ENCODE data around the gene RFWD3. TPM values are rescaled to one million over a fixed set of nuclear protein-coding genes. Genes with fewer than 3 reads are reported as not detected.
"Not testable (repeated sequence)": the region's sequence is repeated elsewhere in the genome, so short reads cannot be mapped to it uniquely, and the experiment has no call there.

Gene RFWD3
- total RNA-seq, 4 donors from 2014 or later, result 6.8 to 13.3 (median 10.1) TPM

DNA sequence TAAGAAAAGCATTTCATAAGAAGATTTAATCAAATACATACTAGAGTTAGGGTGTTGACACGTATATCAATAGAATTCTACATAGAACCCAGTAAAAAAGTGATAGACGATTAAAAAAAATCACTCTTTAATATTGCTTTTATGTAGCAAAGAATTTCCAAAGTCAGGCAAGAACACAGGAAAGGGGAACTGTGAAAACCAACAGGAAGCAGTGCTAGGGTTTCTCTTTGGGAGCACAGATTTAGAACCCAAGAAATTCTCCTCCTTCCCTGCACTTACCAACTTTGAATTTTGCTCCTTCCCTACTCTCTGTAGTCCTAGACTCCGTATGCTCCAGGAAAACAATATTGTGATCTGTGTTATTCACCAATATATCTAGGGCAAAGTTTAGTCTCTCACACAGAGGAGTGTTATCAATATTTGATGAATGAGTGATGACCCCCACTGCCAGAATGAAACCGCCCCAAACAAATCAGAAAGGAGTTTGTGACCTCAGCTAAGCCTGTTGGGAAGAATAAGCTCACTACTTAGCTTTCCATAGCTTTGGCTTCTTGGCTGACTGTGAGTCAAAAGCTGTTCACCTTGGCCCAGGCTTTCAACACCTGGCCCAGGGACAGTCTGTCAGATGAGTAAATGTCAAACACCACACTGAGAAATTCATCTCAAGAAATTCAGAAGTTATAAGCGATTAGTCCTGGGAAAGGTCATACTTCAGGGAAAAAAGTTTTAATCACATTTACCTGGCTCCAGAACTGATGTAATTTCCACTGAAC is 8.6 kb downstream of the RFWD3 start:
- WGBS, result 57% methylated on average over 5 of the region's 5 CpGs
- Histone ChIP-seq H3K9me3 (no peaks in the 10 kb centered on the region), H3K36me3 (peaks cover 12 to 61% (median 46%) of the 10 kb centered on the region in 4 donors), H3K27ac (replicated peaks in 1 of 4) (no peak overlapping the region), H3K27me3 (no peaks in the 10 kb centered on the region), H3K4me3 (no peak overlapping the region), H3K4me1 (peaks cover 0 to 6% (median 0%) of the 10 kb centered on the region in 4 donors)
- intact Hi-C loops (cut with DNase I), result no loop called here
- TF ChIP-seq CTCF (IDR thresholded peaks at IDR 0.05), result no peak
- TF ChIP-seq EP300 (IDR thresholded peaks at IDR 0.05), result no peak
- no peak for TF ChIP-seq POLR2A (IDR thresholded peaks at IDR 0.05; ENCODE audit: low read depth)
- TF ChIP-seq POLR2AphosphoS5 (IDR thresholded peaks at IDR 0.05), result no peak
- no peak for DNase-seq (ENCODE audit: extremely low spot score)

DNA sequence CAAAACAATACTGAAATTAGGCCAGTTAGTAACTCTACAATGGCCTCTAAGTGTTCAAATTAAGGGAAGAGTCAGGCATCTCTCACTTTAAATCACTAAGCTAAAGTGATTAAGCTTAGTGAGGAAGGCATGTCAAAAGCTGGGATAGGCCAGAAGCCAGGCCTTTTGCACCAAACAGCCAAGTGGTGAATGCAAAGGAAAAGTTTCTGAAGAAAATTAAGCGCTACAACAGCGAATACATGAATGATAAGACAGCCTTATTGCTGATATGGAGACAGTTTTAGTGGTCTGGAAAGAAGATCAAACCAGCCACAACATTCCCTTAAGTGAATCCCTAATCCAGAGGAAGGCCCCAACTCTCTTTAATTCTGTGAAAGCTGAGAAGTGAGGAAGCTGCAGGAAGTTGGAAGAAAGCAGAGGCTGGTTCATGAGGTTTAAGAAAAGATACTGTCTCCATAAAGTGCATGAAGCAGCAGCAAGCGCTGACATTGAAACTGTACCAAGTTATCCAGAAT is 12.1 kb downstream of the RFWD3 start:
- no peaks in the 10 kb centered on the region for H3K27me3 ChIP-seq
- H3K27ac ChIP-seq (replicated peaks in 1 of 4), result no peak overlapping the region
- TF ChIP-seq CTCF (IDR thresholded peaks at IDR 0.05), result no peak
- no peak for TF ChIP-seq POLR2AphosphoS5 (IDR thresholded peaks at IDR 0.05)
- no peak for TF ChIP-seq EP300 (IDR thresholded peaks at IDR 0.05)
- TF ChIP-seq POLR2A (IDR thresholded peaks at IDR 0.05; ENCODE audit: low read depth), result no peak
- WGBS, result 95% methylated on average over 3 of the region's 3 CpGs
- DNase-seq (ENCODE audit: extremely low spot score), result no peak
- intact Hi-C loops (cut with DNase I), result no loop called here
- peaks cover 0 to 8% (median 5%) of the 10 kb centered on the region in 4 donors for H3K4me1 ChIP-seq
- peaks cover 0 to 60% (median 28%) of the 10 kb centered on the region in 4 donors for H3K36me3 ChIP-seq
- no peak overlapping the region for H3K4me3 ChIP-seq
- no peaks in the 10 kb centered on the region for H3K9me3 ChIP-seq

DNA sequence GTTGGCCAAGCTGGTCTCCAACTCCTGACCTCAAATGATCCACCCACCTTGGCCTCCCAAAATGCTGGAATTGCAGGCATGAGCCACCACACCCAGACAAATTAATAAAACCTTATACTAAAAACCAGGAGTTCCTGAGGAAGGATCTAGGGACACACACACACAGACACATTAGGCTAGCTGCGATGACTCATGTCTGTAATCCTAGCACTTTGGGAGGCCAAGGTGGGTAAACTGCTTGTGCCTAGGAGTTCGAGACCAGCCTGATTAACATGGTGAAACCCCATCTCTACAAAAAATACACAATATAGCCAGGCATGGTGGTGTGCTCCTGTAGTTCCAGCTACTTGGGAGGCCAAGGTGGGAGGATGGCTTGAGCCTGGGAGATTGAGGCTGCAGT is 13.8 kb downstream of the RFWD3 start:
- H3K4me1 ChIP-seq; H3K4me3 ChIP-seq; intact Hi-C loops (cut with DNase I); H3K9me3 ChIP-seq; H3K27ac ChIP-seq (replicated peaks in 1 of 4); DNase-seq (ENCODE audit: extremely low spot score); H3K27me3 ChIP-seq: not testable (repeated sequence)
- peaks cover 12 to 62% (median 29%) of the 10 kb centered on the region in 4 donors for H3K36me3 ChIP-seq
- 100% methylated on average over 2 of the region's 2 CpGs for WGBS

DNA sequence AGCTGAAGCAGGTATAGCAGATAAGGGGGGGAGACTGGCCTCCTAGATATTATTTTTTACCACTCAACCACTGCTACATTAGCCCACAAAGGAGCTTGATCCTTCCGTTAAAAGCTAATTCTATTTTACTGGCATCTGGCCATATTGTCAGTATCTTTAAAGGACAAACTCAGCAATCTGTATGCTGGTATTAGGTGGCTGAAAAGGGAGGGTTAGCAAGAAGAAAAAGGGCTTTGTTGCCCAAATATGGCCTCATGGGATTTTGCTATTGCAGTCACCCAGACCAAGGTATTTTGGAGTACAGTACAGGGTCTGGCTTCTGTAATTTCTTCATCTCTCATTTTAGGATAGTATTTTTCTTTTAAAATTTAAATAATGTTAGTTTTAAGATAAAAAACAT is 14.4 kb downstream of the RFWD3 start:
- intact Hi-C loops (cut with DNase I), result no loop called here
- peaks cover 0 to 8% (median 5%) of the 10 kb centered on the region in 4 donors for H3K4me1 ChIP-seq
- H3K27me3 ChIP-seq, result no peaks in the 10 kb centered on the region
- no peak for DNase-seq (ENCODE audit: extremely low spot score)
- H3K36me3 ChIP-seq, result peaks cover 15 to 63% (median 31%) of the 10 kb centered on the region in 4 donors
- no peak overlapping the region for H3K4me3 ChIP-seq
- H3K27ac ChIP-seq (replicated peaks in 1 of 4), result no peak overlapping the region
- 52% methylated on average over 1 of the region's 1 CpG for WGBS
- TF ChIP-seq CTCF (IDR thresholded peaks at IDR 0.05) (no peak), EP300 (IDR thresholded peaks at IDR 0.05) (no peak), POLR2A (IDR thresholded peaks at IDR 0.05; ENCODE audit: low read depth) (no peak), POLR2AphosphoS5 (IDR thresholded peaks at IDR 0.05) (no peak)
- no peaks in the 10 kb centered on the region for H3K9me3 ChIP-seq

DNA sequence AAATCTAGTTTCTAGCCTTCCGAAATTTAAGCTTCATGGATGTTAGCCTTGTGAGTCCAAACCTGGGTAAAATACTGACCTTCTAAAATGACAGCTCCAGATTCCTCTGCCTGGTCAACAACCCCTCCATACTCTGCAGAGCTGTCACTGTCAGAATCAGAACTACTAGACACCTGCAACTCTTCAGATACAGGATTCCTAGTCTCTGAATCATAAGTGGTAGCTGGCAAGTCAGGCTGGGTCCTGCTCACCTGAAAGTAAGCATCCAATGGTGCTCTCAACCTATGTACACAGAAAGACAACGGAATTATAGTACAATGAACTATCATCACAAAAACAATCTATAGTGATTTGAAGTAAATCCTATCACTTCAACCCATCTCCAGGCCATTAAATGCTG is 14.8 kb downstream of the RFWD3 start:
- WGBS, result 93% methylated on average over 2 of the region's 2 CpGs
- no peak for DNase-seq (ENCODE audit: extremely low spot score)
- no peak for TF ChIP-seq EP300 (IDR thresholded peaks at IDR 0.05)
- Histone ChIP-seq H3K9me3 (no peaks in the 10 kb centered on the region), H3K36me3 (peaks cover 15 to 64% (median 33%) of the 10 kb centered on the region in 4 donors), H3K27ac (replicated peaks in 1 of 4) (no peak overlapping the region), H3K4me3 (no peak overlapping the region), H3K27me3 (no peaks in the 10 kb centered on the region), H3K4me1 (peaks cover 0 to 8% (median 5%) of the 10 kb centered on the region in 4 donors)
- intact Hi-C loops (cut with DNase I), result no loop called here
